DMS153 treated with DMSO at 0.1 percent for 48 hours (cell line): ENCODE data around the gene PRR15L.
"Not testable (repeated sequence)": the region's sequence is repeated elsewhere in the genome, so short reads cannot be mapped to it uniquely, and the experiment has no call there.

Experiments
- DNase-seq: peaks from one replicate; lab custom pipeline; 2025; ENCODE audit not compliant: unreplicated experiment; lab: John Stamatoyannopoulos, UW

PRR15L gene

DNA sequence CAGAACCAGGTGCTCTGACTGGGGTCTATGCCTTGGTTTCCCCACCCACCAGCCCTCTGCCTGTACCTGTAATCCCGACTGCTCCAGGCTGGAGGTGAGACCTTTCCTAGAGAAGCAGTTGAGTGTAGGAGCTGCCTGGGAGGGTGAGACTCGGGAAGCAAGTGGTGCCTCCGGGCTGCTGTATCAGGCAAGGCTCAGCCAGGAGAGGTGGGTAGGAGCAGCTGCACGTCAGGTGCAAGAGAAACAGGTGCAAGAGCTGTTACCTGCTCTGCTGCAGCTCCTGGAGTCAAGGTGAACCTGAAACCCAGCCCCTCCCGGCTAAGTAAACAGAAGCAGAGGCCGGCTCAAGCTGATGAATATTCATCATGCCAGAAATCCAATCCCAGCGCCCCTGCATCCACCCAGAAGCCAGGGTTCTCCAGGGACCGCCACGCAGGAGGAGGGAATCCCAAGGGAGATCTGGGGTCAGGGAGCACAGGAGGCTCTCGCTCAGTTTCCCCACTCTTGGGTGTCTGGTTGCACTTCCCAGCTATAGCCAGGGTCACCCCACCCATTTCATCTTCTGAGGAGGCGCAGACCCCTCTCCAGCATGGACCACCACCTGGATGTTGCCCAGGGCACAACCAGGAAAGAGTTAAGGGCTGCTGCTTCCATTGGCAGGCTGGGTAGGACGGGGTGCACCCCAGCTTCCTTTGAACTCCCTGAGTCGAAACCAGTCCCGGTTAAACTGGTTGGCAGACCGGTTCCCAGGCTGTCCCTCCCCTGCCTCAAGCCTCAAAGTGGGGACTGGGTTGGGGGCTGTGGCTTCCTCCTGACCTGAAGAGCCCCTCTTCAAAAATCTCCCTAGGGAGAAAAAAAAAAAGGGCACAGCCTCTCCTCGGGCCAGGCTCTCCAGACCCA, at the start of gene PRR15L:
Gene PRR15L, minus strand, starts transcription at position 293 of the 900 bp plus-strand sequence. CDS start 4,649 bp downstream, outside the sequence.
- peak; percentile 92 for DNase-seq

DNA sequence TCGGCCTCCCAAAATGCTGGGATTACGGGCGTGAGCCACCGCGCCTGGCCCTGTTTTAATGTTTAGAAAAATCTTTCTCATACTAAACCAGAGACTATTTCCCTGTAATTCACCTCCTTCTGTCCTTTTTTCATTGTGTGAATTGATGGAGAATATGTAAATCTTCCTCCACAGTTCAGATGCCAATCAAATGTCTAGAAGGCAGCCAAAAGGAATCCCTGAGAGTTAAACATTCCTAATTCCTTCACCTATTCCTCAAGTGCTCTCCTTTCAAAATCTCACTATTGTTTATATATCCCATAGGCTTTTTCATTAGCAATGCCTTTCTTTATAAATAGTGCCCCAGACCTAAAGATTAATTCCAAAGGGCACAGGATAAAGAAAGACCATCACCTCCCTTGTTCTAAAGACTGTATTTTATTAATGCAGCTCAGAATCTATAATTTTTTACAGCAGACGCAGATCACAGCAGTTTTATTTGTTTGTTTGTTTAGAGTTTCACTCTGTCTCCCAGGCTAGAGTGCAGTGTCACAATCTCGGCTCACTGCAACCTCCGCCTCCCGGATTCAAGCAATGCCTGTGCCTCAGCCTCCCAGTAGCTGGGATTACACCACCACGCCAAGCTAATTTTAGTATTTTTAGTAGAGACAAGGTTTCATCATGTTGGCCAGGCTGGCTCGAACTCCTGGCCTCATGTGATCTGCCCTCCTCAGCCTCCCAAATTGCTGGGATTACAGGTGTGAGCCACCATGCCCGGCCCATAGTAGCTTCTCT, 49.4 kb upstream of the PRR15L start:
- DNase-seq = no peak

DNA sequence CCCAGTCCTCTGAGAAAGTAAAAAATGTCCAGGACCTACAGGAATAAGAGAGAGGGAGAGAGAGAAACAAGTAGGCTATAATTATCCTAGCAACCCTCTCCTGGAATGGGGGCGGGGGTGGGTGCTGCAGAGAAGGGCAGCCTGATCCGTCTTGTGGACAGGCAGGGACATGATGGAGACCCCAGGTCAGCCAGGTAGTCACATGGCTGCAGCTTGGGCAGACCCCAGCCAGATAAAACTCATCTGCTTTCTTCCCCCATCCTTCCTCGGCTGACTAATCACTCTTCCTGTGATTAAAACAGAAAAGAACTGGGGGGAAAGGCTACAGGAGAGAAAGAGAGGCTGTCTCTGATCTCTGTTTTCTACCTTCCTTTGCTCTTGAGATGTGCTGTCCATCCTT, 47.3 kb upstream of the PRR15L start:
- DNase-seq = no peak

DNA sequence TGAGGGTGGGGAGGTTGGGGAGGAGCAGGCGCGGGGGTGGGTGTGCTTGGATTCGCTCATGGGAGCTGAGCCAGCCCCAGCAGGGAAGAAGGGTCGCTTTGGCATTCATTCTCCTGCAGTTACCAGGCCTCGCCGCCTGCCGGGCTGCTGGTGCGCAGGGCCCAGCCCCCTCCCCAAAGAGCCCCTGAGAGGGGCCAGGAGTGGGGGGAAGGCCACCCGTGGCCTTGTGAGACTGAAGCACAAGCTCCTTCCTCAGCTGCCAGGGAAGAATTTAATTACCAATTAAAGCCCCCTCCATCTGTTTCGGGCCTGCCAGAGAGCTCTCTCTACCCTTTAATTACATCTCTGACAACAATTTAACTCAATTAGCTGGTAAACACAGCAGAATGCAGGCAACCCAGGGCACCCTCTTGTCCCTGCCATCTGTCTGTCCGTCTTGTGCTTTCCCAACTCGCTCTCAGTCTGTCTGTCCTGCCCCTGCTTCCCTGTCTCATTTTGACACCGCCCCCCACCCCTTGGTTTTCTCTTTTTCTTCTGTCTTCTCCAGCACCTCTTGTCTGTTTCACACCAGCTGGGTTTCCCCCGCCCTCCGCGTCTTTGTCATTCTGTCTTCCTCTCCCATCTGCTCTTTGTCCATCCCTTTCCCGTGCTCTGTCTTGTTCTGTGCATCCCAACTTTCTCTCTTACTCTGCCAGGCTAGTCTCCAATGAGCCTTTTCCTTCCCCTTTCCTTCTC, 45.9 kb upstream of the PRR15L start:
- peak; percentile 6 for DNase-seq

GRCh38 chr17:48002916-48003416, 45.3 kb upstream of the PRR15L start:
- DNase-seq = no peak

DNA sequence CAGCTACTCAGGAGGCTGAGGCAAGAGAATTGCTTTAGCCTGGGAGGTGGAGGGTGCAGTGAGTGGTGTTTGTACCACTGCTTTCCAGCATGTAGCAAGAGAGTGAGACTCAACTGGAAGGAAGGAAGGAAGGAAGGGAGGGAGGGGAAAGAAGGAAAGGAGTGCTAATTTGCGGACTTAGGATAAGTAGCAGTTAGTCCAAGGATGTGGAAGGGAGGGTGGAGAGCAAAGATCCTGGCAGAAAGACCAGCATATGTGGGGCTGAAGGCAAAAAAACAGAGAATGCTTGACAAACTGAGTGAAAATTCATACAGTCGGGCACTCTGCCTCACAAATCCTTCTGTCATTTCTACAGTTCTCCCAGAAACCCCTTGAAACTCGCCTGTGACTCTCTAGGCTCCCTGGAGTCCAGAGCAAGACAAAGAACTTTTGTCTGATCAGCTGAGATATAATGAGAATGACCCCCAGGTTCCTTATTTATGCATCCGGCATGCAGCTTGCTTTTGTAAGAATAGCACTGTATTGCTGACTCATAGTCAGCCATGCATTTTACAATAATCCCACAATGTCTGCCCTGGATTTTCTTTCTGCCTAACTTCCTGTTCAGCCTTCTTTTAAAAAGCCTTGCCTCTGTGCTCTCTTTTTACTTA, 44.7 kb upstream of the PRR15L start:
- DNase-seq = peak; percentile 27

GRCh38 chr17:48001657-48002056, 44.0 kb upstream of the PRR15L start:
- DNase-seq = not testable (repeated sequence)

DNA sequence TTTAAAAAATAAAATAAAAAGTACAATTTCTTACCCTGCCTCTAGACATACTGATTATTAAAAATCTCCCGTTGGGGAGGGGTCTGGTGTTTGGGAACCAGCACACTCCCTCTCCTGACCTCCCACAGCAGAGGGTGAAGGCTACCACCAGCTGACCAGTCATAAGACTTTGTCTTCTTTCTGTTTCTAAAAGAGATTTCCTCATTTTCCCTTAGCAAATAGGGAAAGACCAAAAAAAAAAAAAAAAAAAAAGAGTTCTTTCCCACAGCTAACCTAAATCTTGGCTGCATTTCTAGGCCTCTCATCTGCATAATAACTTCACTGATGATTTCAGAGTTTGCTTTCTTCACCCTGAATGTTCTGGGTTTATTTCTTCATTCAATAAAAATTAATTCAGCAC, 43.5 kb upstream of the PRR15L start:
- no peak for DNase-seq

DNA sequence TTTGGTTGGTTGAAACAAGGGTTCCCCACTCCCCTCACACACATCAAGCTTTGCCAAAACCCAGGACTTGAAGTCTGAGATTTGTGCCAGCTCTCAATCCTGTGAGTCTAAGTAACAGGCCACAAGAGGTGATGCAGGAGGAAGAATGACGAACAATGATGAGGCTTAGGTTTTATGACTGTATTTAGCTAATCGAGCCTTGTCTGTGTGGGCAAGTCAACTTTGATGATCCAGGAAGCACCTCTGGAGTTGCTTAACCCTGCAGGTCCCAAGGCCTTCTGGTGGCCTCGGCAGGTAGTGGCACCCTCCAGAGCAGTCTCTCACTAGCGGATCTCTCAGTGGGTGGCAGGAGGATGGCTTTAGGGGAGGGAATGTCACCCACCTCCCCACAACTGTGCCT, 41.9 kb upstream of the PRR15L start:
- DNase-seq = no peak

DNA sequence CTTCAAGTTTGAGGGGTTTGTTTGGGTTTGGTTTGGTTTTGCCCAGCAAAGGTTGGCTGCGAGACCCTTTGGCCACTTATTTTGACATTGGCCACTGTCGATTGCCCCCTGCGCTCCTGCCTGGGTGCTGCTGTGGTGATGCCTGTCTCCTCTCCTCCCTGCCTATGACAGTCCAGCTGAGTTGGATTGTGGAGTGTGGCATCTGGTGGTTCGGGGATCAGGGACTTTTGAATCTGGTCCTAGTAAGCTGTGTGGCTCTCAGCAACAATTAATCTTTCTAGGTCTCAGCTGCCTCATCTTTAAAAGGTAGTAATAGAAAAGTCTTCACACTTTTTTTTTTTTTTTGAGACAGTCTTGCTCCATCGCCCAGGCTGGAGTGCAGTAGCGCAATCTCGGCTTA, 40.4 kb upstream of the PRR15L start:
- no peak for DNase-seq

DNA sequence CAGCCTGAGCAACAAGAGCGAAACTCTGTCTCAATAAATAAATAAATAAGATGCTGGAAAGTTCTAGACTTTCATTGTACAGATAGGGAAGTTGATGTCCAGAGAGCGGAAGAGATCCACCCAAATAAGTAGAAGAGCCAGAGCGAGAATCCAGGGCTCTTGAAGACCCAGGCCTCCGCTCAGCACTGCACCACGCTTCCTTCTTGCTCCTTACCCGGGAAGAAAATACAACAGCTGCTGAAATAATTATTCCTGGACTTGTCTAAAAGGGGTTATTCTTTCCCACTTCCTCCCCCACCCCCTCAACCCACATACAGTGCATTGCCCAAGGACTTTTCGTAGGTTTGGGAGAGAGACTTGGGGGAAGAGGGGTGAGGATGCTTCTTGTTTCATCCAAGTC, 39.9 kb upstream of the PRR15L start:
- no peak for DNase-seq

DNA sequence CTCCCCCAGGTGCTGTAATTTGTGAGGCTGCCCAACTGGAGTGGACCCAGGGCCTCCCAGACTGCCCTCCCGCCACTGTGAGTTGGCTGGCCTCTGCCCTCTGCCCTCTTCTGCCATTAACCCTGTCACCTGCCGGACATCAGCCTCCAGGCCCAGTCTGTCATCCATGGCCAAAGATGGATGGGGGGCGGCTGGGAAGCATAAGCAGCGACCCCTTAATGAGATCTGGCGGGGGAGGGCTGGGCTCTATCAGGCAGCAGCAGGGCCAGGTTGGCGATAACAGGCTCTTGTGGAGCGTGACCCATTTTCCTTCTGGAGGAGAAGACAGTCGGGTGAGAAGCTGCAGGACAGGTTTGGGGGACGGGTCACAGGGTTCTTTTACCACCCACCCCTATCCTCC, 38.5 kb upstream of the PRR15L start:
- no peak for DNase-seq

DNA sequence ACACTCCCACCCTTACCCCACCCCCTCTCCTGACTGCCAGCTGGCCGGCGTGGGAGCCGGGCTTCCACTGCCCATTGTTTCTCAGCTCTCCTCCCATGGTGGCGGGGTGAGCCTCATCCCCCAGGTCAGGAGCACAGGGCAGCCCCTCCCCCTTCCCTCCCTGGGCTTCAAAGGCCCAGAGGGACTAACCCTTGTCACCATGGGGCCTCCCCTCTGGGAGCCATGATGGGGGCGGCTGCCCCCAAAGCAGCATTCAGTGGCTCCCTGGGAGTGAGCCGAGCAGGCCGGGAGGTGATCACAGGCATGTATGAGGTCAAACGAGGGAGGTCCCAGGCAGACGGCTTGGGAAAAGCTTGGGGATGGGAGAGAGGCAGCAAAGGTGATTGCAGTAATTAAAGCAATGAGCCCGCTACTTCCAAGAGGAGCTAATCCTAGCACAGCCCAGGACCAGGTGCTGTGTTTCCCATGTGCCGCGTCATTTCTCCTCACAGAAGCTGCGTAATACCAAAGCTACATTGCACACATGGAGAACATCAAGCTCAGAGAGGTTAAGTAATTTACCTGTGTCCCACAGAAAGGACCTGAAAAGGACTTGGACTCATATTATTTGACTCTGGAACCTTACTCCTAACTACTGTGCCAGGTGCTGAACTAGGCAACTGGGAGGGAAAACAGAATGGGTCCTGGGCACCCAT, 37.7 kb upstream of the PRR15L start:
- no peak for DNase-seq

- no peak for DNase-seq
These were observed 37.0 kb upstream of the PRR15L start for GRCh38 chr17:47994724-47995123.

- no peak for DNase-seq
These were observed 36.3 kb upstream of the PRR15L start for GRCh38 chr17:47993964-47994363.

- DNase-seq = no peak
These were observed 35.4 kb upstream of the PRR15L start for GRCh38 chr17:47993031-47993564.

GRCh38 chr17:47992216-47992615, 34.5 kb upstream of the PRR15L start:
- DNase-seq = no peak

- no peak for DNase-seq
These were observed 33.5 kb upstream of the PRR15L start for GRCh38 chr17:47990962-47991731.

GRCh38 chr17:47989700-47990099, 32.0 kb upstream of the PRR15L start:
- DNase-seq = no peak
